ENCODE data around the gene FOXR1.
A peak's percentile ranks its signal among the peaks of the same experiment; 100 is the strongest.
"Not testable (repeated sequence)": the region's sequence is repeated elsewhere in the genome, so short reads cannot be mapped to it uniquely, and the experiment has no call there.

FOXR1 gene

GRCh38 chr11:118997627-118998387 lies 26.2 kb downstream of the FOXR1 start, which contains the start of gene CENATAC:
TSS of gene CENATAC (plus strand) at chr11:118998138. CDS start at chr11:118998198, 60 bp downstream.
- peak; percentile 87 to 93 for DNase-seq (ENCODE audit: low read depth in 2 of 2)

DNA sequence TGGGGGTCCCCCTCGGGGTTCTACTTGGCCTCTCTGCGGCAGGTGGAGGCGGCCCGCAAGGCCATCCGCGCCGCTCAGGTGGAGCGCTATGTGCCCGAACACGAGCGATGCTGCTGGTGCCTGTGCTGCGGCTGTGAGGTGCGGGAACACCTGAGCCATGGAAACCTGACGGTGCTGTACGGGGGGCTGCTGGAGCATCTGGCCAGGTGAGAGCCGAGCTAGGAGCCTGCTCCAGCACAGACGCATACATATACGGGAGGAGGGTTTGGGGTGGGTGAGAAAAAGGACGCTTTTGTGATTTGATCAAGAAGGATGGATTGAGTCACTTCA lies 26.8 kb downstream of the FOXR1 start:
- no peak for DNase-seq (ENCODE audit: low read depth in 2 of 2)

- no peak for DNase-seq (ENCODE audit: low read depth in 2 of 2)
These were observed 27.3 kb downstream of the FOXR1 start for GRCh38 chr11:118998822-118999221.

DNA sequence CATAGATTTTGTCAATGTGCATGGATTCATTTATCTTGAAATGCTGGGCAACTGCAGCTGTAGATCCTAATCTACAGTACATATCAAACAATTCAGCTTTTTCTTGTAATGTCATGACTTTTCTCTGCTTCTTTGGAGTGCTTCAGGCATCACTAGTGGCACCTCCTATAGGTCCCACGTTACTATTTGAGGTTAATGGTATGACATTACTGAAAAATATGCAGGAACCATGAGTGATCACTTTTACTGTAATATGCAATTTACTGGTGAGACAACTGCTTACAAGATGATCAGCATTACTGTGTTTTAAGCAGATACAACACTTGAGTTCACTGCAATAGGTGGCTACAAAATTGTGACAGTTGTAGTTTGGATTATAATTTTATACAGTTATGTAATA lies 29.3 kb downstream of the FOXR1 start:
- DNase-seq (ENCODE audit: low read depth in 2 of 2) = no peak

DNA sequence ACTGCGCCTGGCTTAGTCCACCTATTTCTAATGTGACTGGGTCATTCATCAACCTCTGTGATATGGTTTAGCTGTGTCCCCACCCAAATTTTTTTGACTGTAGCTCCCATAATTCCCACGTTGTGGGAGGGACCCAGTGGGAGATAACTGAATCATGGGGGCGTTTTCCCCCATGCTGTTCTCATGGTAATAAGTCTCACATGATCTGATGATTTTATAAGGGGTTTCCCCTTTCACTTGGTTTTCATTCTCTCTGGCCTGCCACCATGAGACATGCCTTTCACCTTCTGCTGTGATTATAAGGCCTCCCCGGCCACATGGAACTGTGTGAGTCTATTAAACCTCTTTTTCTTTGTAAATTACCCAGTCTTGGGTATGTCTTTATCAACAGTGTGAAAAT lies 35.1 kb downstream of the FOXR1 start:
- no peak for DNase-seq (ENCODE audit: low read depth in 2 of 2)

- DNase-seq (ENCODE audit: low read depth in 2 of 2) = no peak
These were observed 40.0 kb downstream of the FOXR1 start for GRCh38 chr11:119011476-119012053.

GRCh38 chr11:119012629-119013170 lies 41.1 kb downstream of the FOXR1 start:
- no peak for DNase-seq (ENCODE audit: low read depth in 2 of 2)

- DNase-seq (ENCODE audit: low read depth in 2 of 2) = no peak
These were observed 42.8 kb downstream of the FOXR1 start for GRCh38 chr11:119014209-119014924.

DNA sequence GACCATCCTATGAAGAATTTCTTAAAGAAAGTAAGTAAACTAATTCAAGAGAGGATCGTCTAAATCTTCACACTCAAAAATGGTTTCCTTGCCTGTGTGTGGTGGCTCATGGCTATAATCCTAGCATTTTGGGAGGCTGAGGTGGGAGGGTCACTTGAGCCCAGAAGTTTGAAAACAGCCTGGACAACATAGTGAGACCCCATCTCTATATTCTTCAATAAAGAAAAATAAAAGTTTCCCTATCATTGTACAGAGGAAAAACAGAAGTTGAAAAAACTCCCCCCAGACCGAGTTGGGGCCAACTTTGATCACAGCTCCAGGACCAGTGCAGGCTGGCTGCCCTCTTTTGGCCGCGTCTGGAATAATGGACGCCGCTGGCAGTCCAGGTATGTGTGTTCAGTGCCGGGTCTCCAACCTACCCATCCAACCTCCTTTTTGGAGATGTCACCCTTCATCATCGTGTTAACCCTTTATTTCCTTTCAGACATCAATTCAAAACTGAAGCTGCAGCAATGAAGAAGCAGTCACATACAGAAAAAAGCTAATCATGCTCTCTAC lies 43.6 kb downstream of the FOXR1 start:
- DNase-seq (ENCODE audit: low read depth in 2 of 2) = no peak

DNA sequence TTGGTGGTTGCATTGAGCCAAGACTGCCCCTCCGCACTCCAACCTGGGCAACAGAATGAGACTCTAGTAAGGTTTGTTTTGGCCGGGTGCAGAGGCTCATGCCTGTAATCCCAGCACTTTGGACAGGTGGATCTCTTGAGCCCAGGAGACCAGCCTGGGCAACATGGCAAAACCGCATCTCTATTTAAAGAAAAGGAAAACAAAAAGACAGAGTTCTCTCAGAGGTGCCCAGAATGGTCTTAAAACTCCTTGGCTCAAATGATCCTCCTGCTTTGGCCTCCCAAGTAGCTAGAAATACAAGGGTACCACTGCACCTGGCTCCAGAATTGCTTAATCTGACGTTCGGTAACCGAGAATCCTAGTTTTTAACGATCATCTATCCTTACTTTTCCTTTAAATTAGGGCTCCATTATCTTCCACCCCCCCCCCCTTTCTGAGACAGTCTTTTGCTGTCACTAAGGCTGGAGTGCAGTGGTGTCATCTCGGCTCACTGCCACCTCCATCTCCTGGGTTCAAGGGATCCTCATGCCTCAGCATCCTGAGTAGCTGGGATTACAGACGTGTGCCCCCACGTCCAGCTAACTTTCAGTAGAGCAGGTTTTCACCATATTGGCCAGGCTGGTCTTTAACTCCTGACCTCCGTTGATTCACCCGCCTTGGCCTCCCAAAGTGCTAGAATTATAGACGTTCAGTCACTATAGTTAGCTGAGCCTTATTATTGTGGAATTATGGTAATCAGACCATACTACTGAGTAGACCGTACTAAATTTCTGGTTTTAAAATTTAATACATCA lies 44.9 kb downstream of the FOXR1 start:
- no peak for DNase-seq (ENCODE audit: low read depth in 2 of 2)

GRCh38 chr11:119017377-119017776 lies 45.8 kb downstream of the FOXR1 start:
- not testable (repeated sequence) for DNase-seq (ENCODE audit: low read depth in 2 of 2)

DNA sequence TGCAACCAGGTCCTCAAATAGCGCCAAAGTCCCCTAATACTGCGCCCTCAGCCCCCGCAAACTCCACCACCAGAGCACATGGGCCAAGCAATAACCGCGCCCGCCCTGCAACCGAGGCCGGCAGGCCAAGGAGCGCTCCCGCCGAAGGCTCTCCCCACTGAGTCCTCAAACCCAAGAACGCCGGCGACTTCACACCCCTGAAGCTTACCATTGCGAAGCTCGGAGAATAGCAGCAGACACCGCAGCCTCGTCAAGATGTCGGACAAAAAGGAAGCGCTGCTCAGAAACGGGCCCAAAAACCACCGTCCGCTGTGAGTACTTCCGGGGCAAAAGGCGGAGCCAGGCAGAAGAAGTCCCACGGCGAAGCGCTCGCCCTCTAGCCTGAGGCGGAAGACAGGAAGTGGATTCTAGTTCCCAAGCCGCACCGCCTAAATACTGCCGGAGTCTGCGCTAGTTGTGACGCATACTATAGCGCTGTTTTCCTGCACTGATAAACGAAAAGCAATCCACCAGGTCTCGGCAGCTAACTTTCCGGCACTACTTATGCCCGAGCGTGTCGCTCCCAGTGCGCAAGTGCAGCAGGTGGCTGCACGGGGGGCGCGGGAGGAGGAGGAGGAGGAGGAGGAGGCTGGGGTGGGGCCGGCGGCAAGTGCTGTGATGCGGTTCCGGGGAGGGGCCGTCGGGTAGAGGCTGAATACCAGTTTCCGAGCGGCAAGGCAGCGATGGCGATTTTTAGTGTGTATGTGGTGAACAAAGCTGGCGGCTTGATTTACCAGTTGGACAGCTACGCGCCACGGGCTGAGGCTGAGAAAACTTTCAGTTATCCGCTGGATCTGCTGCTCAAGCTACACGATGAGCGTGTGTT lies 46.7 kb downstream of the FOXR1 start, which contains the start of the genes RPS25 and TRAPPC4:
Gene RPS25 (minus strand): TSS at position 270 of the 865 bp plus-strand sequence. CDS start 59 bp downstream, at position 211.
Gene TRAPPC4 (plus strand): TSS at position 693 of the 865 bp plus-strand sequence. CDS start 30 bp downstream, at position 723.
- DNase-seq (ENCODE audit: low read depth in 2 of 2) = peak; percentile 85 to 88

GRCh38 chr11:119019996-119020395 lies 48.4 kb downstream of the FOXR1 start:
- no peak for DNase-seq (ENCODE audit: low read depth in 2 of 2)

- no peak for DNase-seq (ENCODE audit: low read depth in 2 of 2)
These were observed 50.1 kb downstream of the FOXR1 start for GRCh38 chr11:119021631-119022030.

GRCh38 chr11:119023741-119024140 lies 52.2 kb downstream of the FOXR1 start:
- no peak for DNase-seq (ENCODE audit: low read depth in 2 of 2)

- no peak for DNase-seq (ENCODE audit: low read depth in 2 of 2)
These were observed 53.0 kb downstream of the FOXR1 start for GRCh38 chr11:119024430-119025098.

- no peak for DNase-seq (ENCODE audit: low read depth in 2 of 2)
These were observed 53.5 kb downstream of the FOXR1 start for GRCh38 chr11:119025099-119025473.

GRCh38 chr11:119025541-119025940 lies 54.0 kb downstream of the FOXR1 start:
- DNase-seq (ENCODE audit: low read depth in 2 of 2) = no peak

DNA sequence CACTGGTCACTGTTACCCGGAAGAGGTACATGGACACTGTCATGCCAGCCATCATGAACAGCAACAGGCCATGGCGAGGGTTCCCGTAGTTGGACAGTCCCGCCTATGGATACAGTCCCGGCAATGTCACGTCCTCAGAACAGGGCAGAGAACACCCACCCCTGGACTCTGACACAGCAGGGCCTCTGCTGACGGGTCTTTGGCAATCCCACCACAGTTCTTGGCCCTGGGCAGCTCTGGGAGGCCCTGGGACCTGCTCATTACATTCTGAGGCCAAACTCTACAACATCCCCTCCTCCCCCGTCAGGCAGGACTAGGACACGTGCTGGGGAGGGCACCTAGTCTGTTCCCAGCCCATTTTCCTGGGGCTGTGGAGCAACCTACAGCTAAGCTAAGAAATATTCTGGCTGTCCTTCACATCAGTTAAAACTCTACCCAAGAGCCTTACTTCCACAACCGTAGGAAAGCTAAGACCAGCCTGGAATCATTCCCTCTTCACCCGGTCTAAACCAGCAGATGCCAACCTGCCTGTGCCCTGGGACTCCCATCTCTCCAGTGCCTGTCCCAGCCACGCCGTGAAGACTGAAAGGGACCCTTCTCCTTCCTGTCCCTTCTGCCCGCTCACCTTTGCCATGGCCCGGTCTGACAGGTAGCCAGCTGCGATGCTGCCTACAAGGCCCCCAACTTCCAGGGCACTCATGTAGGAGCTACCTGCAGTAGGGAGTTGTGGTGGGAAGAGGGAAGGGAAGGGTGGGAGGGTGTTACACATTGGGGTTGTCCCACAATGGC lies 54.6 kb downstream of the FOXR1 start:
- DNase-seq (ENCODE audit: low read depth in 2 of 2) = no peak
